CD4-positive, alpha-beta memory T cell (primary cell): ENCODE results near the gene LONRF2. TPM values are rescaled to one million over a fixed set of nuclear protein-coding genes. Genes with fewer than 3 reads are reported as not detected.

ENCODE experiments used
- CTCF ChIA-PET: fragments of 350-600 bp; sonication (Branson Sonifier 250); formaldehyde crosslinking; loops from one replicate; lab custom pipeline; 2021; ENCODE audit warnings: inconsistent platforms; ENCODE audit not compliant: partially characterized antibody; lab: Charles Lee
- POLR2A ChIA-PET: fragments of 350-600 bp; sonication (Branson Sonifier 250); formaldehyde crosslinking; loops from one replicate; lab custom pipeline; 2021; ENCODE audit not compliant: partially characterized antibody; lab: Charles Lee
- DNase-seq, 5 donors: peaks; one replicate each; pipeline versions ENCODE4 v3.0.0 to v3.0.0-alpha.2; 2020 to 2022; ENCODE audit warnings: mixed read lengths in 1 of 5
- H3K27ac ChIP-seq: one replicate; pipeline ENCODE4 v1.7.0; 2013; ENCODE audit warnings: low read depth, low read length
- H3K27me3 ChIP-seq: 2 replicates; pipeline ENCODE4 v1.7.0; 2013; ENCODE audit warnings: mild to moderate bottlenecking, low read length, moderate library complexity; ENCODE audit not compliant: insufficient read depth
- H3K36me3 ChIP-seq: 2 replicates; pipeline ENCODE4 v1.7.0; 2013; ENCODE audit warnings: mild to moderate bottlenecking, low read length, moderate library complexity; ENCODE audit not compliant: insufficient read depth
- H3K4me1 ChIP-seq: 2 replicates; pipeline ENCODE4 v1.7.0; 2013; ENCODE audit warnings: mild to moderate bottlenecking, low read length, moderate library complexity; ENCODE audit not compliant: insufficient read depth
- H3K4me3 ChIP-seq, 2 donors: one replicate each; pipeline ENCODE4 v1.7.0; 2013; ENCODE audit warnings: low read length in 2 of 2, mild to moderate bottlenecking in 1 of 2
- H3K9me3 ChIP-seq, 2 donors: one replicate each; pipeline ENCODE4 v1.7.0; 2013; ENCODE audit warnings: low read length in 2 of 2, control low read depth in 1 of 2; ENCODE audit not compliant: control insufficient read depth in 1 of 2
- H3K27ac Mint-ChIP-seq, 7 donors: one replicate each; pipeline ENCODE4 v1.8.0; 2020 to 2021; ENCODE audit warnings: mixed read lengths in 7 of 7, mild to moderate bottlenecking in 6 of 7, inconsistent platforms in 3 of 7, moderate library complexity in 3 of 7
- H3K27me3 Mint-ChIP-seq, 2 donors: one replicate each; pipeline ENCODE4 v1.8.0; 2020 to 2021; ENCODE audit warnings: mixed read lengths in 2 of 2
- H3K36me3 Mint-ChIP-seq, 2 donors: one replicate each; pipeline ENCODE4 v1.8.0; 2020 to 2021; ENCODE audit warnings: mixed read lengths in 2 of 2, inconsistent platforms in 1 of 2, mild to moderate bottlenecking in 1 of 2
- H3K4me1 Mint-ChIP-seq, 4 donors: one replicate each; pipeline ENCODE4 v1.8.0; 2020 to 2021; ENCODE audit warnings: mixed read lengths in 4 of 4, mild to moderate bottlenecking in 1 of 4
- H3K4me3 Mint-ChIP-seq, 8 donors: one replicate each; pipeline ENCODE4 v1.8.0; 2020 to 2021; ENCODE audit warnings: mixed read lengths in 8 of 8, mild to moderate bottlenecking in 7 of 8, moderate library complexity in 6 of 8, inconsistent platforms in 3 of 8
- H3K9me3 Mint-ChIP-seq, 8 donors: one replicate each; pipeline ENCODE4 v1.8.0; 2020 to 2021; ENCODE audit warnings: mixed read lengths in 8 of 8, mild to moderate bottlenecking in 5 of 8, inconsistent platforms in 3 of 8, moderate library complexity in 1 of 8
- intact Hi-C: fragments of 100-400 bp; cut with micrococcal nuclease; formaldehyde crosslinking; loops from one replicate; pipeline ENCODE4 v1.15.1; 2023
- polyA plus RNA-seq, 2 donors: library from polyadenylated mRNA; unstranded; fragments of 300-500 nt; fragmentation: Illumina TruSeq; gene quantifications; one replicate each; pipeline ENCODE4 v1.2.3, GENCODE V29; 2021
- total RNA-seq, 2 experiments: library from RNA; stranded (reverse); gene quantifications; one replicate each; pipeline ENCODE4 v1.2.3, GENCODE V29; 2021

LONRF2 gene
- total and polyA plus RNA-seq, 4 experiments from 2014 or later: 0.03 to 0.29 (median 0.06) TPM; not detected in 1

GRCh38 chr2:100256849-100257248 is 65.5 kb downstream of the LONRF2 start:
- H3K4me1 Mint-ChIP-seq: no peaks in the 10 kb centered on the region
- ChIA-PET CTCF (interaction anchor here (1.2 to 1.7 kb wide), 2 partner anchors 10 kb away, joined by 3 to 5 read pairs; no protein-coding TSS in a partner anchor), POLR2A (no interaction called here)
- no peaks in the 10 kb centered on the region for H3K36me3 Mint-ChIP-seq
- intact Hi-C loops: no loop called here
- Histone ChIP-seq H3K4me3 (no peak overlapping the region), H3K9me3 (no peaks in the 10 kb centered on the region), H3K27ac (no peak overlapping the region), H3K36me3 (no peaks in the 10 kb centered on the region), H3K27me3 (no peaks in the 10 kb centered on the region), H3K4me1 (no peaks in the 10 kb centered on the region)
- no peak for DNase-seq
- no peaks in the 10 kb centered on the region for H3K9me3 Mint-ChIP-seq
- no peak overlapping the region for H3K27ac Mint-ChIP-seq
- H3K27me3 Mint-ChIP-seq: no peaks in the 10 kb centered on the region
- H3K4me3 Mint-ChIP-seq: no peak overlapping the region

GRCh38 chr2:100256416-100256815 is 65.9 kb downstream of the LONRF2 start:
- H3K27me3 ChIP-seq: no peaks in the 10 kb centered on the region
- Mint-ChIP-seq H3K27me3 (no peaks in the 10 kb centered on the region), H3K4me1 (no peaks in the 10 kb centered on the region), H3K4me3 (no peak overlapping the region), H3K9me3 (no peaks in the 10 kb centered on the region), H3K27ac (no peak overlapping the region), H3K36me3 (no peaks in the 10 kb centered on the region)
- H3K9me3 ChIP-seq: no peaks in the 10 kb centered on the region
- POLR2A ChIA-PET: no interaction called here
- H3K4me1 ChIP-seq: no peaks in the 10 kb centered on the region
- intact Hi-C loops: no loop called here
- no peak overlapping the region for H3K4me3 ChIP-seq
- no peaks in the 10 kb centered on the region for H3K36me3 ChIP-seq
- no peak overlapping the region for H3K27ac ChIP-seq
- no peak for DNase-seq
- CTCF ChIA-PET: interaction anchor here (1.7 kb wide), 1 partner anchor 10 kb away, joined by 5 read pairs; no protein-coding TSS in a partner anchor

GRCh38 chr2:100254646-100255210 is 67.6 kb downstream of the LONRF2 start:
- Histone ChIP-seq H3K4me1 (no peaks in the 10 kb centered on the region), H3K4me3 (no peak overlapping the region), H3K27ac (no peak overlapping the region), H3K9me3 (no peaks in the 10 kb centered on the region), H3K36me3 (no peaks in the 10 kb centered on the region), H3K27me3 (no peaks in the 10 kb centered on the region)
- intact Hi-C loops: no loop called here
- Mint-ChIP-seq H3K9me3 (no peaks in the 10 kb centered on the region), H3K27me3 (peaks cover 2 to 3% of the 10 kb centered on the region in 2 donors), H3K4me1 (no peaks in the 10 kb centered on the region), H3K4me3 (no peak overlapping the region), H3K36me3 (no peaks in the 10 kb centered on the region), H3K27ac (no peak overlapping the region)
- DNase-seq: no peak
- ChIA-PET CTCF (no interaction called here), POLR2A (no interaction called here)

DNA sequence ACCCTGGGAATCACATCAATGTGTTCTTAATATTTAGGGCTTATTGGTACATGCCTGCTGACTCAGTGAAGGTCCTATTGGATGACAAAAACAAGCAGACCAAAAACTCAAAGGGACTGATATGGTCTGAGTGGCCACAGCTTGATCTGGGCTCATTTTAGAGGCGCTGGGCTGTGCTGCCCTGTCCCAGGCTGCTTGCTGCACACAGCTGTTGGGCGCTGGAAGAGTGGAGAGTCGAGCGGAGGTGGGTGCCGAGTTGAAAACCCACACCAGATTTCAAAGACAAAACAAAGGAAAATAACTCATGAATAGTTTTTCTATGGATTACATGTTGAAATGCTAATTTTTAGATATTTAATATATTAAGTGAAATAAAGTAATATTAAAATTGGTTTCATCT is 68.5 kb downstream of the LONRF2 start:
- POLR2A ChIA-PET: no interaction called here
- peaks cover 2 to 3% of the 10 kb centered on the region in 2 donors for H3K27me3 Mint-ChIP-seq
- no peak for DNase-seq
- H3K36me3 Mint-ChIP-seq: no peaks in the 10 kb centered on the region
- H3K4me3 Mint-ChIP-seq: no peak overlapping the region
- H3K27ac Mint-ChIP-seq: no peak overlapping the region
- no peaks in the 10 kb centered on the region for H3K9me3 ChIP-seq
- no peaks in the 10 kb centered on the region for H3K27me3 ChIP-seq
- no peak overlapping the region for H3K27ac ChIP-seq
- H3K4me1 ChIP-seq: no peaks in the 10 kb centered on the region
- no peak overlapping the region for H3K4me3 ChIP-seq
- CTCF ChIA-PET: interaction anchor here (1.2 to 2.7 kb wide), 2 partner anchors 9 to 13 kb away, joined by 3 to 13 read pairs; no protein-coding TSS in a partner anchor
- intact Hi-C loops: no loop called here
- no peaks in the 10 kb centered on the region for H3K9me3 Mint-ChIP-seq
- H3K4me1 Mint-ChIP-seq: no peaks in the 10 kb centered on the region
- no peaks in the 10 kb centered on the region for H3K36me3 ChIP-seq

- Histone ChIP-seq H3K36me3 (no peaks in the 10 kb centered on the region), H3K27ac (no peak overlapping the region), H3K9me3 (no peaks in the 10 kb centered on the region), H3K27me3 (no peaks in the 10 kb centered on the region), H3K4me3 (no peak overlapping the region), H3K4me1 (no peaks in the 10 kb centered on the region)
- H3K36me3 Mint-ChIP-seq: no peaks in the 10 kb centered on the region
- H3K4me1 Mint-ChIP-seq: no peaks in the 10 kb centered on the region
- CTCF ChIA-PET: interaction anchor here (1.2 to 2.7 kb wide), 3 partner anchors 9 to 694 kb away, joined by 3 to 13 read pairs (median 6); no protein-coding TSS in a partner anchor
- intact Hi-C loops: no loop called here
- POLR2A ChIA-PET: no interaction called here
- no peak overlapping the region for H3K4me3 Mint-ChIP-seq
- no peak overlapping the region for H3K27ac Mint-ChIP-seq
- peaks cover 2 to 6% of the 10 kb centered on the region in 2 donors for H3K27me3 Mint-ChIP-seq
- DNase-seq: no peak
- no peaks in the 10 kb centered on the region for H3K9me3 Mint-ChIP-seq
Observed at GRCh38 chr2:100252811-100253698, 69.2 kb downstream of the LONRF2 start.

- Histone ChIP-seq H3K4me3 (no peak overlapping the region), H3K36me3 (no peaks in the 10 kb centered on the region), H3K9me3 (no peaks in the 10 kb centered on the region), H3K27me3 (no peaks in the 10 kb centered on the region), H3K27ac (no peak overlapping the region), H3K4me1 (no peaks in the 10 kb centered on the region)
- H3K27me3 Mint-ChIP-seq: peaks cover 2 to 15% of the 10 kb centered on the region in 2 donors
- H3K4me1 Mint-ChIP-seq: peaks cover 0 to 3% (median under 1%) of the 10 kb centered on the region in 4 donors
- ChIA-PET POLR2A (no interaction called here), CTCF (interaction anchor here (1.1 kb wide), 1 partner anchor 11 kb away, joined by 3 read pairs; no protein-coding TSS in a partner anchor)
- no peak for DNase-seq
- H3K9me3 Mint-ChIP-seq: no peaks in the 10 kb centered on the region
- no peak overlapping the region for H3K4me3 Mint-ChIP-seq
- intact Hi-C loops: no loop called here
- H3K27ac Mint-ChIP-seq: no peak overlapping the region
- H3K36me3 Mint-ChIP-seq: no peaks in the 10 kb centered on the region
Observed at GRCh38 chr2:100250645-100251044, 71.7 kb downstream of the LONRF2 start.

- Mint-ChIP-seq H3K4me1 (peaks cover 0 to 3% (median under 1%) of the 10 kb centered on the region in 4 donors), H3K9me3 (no peaks in the 10 kb centered on the region), H3K36me3 (no peaks in the 10 kb centered on the region), H3K27ac (no peak overlapping the region), H3K4me3 (no peak overlapping the region), H3K27me3 (peaks cover 2 to 17% of the 10 kb centered on the region in 2 donors)
- no peak overlapping the region for H3K27ac ChIP-seq
- no peaks in the 10 kb centered on the region for H3K27me3 ChIP-seq
- CTCF ChIA-PET: no interaction called here
- POLR2A ChIA-PET: no interaction called here
- H3K36me3 ChIP-seq: no peaks in the 10 kb centered on the region
- H3K9me3 ChIP-seq: no peaks in the 10 kb centered on the region
- DNase-seq: no peak
- intact Hi-C loops: no loop called here
- H3K4me3 ChIP-seq: no peak overlapping the region
- no peaks in the 10 kb centered on the region for H3K4me1 ChIP-seq
Observed at GRCh38 chr2:100248971-100249370, 73.3 kb downstream of the LONRF2 start.
